B cell (primary cell): ENCODE results near the gene PPARD.

Experiments used
- CTCF ChIP-seq: fragments of 200-600 bp; IDR thresholded peaks from one replicate; pipeline ENCODE4 v1.8.0; 2022; ENCODE audit warnings: antibody characterized with exemption, mild to moderate bottlenecking
- EZH2 ChIP-seq: IDR thresholded peaks from 2 replicates; pipeline ENCODE4 v1.6.1; 2012; ENCODE audit warnings: borderline replicate concordance, low read depth, mild to moderate bottlenecking, moderate library complexity, low read length; ENCODE audit not compliant: insufficient read depth, poor library complexity, severe bottlenecking

DNA sequence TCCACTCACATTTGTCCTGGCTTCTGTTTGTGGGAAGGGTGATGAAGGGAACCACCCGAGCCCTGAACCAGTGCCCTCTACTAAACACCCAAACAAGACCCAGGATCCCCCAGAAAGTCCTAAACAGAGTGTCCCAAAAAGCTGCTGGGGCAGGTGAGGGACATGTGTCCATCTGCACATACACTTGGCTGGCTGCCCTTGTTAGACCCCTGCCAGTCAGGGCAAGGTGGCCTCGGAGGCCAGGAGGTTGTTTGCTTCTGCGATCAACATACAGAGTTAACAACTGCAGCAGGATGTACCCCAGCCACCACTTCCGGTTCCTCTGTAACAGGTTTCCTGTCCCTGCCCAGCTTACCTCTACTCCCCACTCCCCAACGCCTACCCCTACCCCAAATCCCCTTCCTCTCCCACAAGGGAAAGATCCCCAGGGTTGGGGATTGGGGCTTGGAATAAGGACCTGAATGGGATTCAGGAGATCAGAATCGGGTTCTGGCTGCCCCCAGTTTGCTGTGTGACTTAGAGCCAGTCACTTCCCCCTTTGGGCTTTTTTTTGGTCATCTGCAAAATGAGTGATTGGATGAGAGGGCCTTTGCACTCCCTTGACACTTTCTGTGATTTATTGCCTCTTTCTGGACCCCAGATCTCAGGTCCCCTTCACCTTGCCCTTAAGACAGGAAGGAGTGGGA is 30.8 kb upstream of the PPARD start:
- TF ChIP-seq CTCF = no peak
- no peak for TF ChIP-seq EZH2
